HPDE6-E6E7 (cell line): Measurements from ENCODE around the gene PNISR.
"Not testable (repeated sequence)": the region's sequence is repeated elsewhere in the genome, so short reads cannot be mapped to it uniquely, and the experiment has no call there.

Source experiments
- DNase-seq: peaks from one replicate; pipeline ENCODE4 v3.0.0; 2011; ENCODE audit warnings: missing footprints; ENCODE audit errors: extremely low spot score

The PNISR gene

GRCh38 chr6:99424761-99425646 lies at the start of gene PNISR:
Gene PNISR, minus strand, starts transcription at chr6:99425308. Its CDS starts 10,649 bp downstream, at chr6:99414659.
- peak; percentile 86 for DNase-seq

GRCh38 chr6:99473730-99474129 lies 48.6 kb upstream of the PNISR start:
- no peak for DNase-seq

GRCh38 chr6:99471638-99472037 lies 46.5 kb upstream of the PNISR start:
- DNase-seq: no peak

GRCh38 chr6:99467509-99468106 lies 42.5 kb upstream of the PNISR start:
- no peak for DNase-seq

- not testable (repeated sequence) for DNase-seq
Observed at GRCh38 chr6:99459133-99459532, 34.0 kb upstream of the PNISR start.

GRCh38 chr6:99458319-99458718 lies 33.2 kb upstream of the PNISR start:
- DNase-seq: no peak

GRCh38 chr6:99446076-99446475 lies 21.0 kb upstream of the PNISR start:
- DNase-seq: no peak

- DNase-seq: no peak
Observed at GRCh38 chr6:99434702-99435530, 9.8 kb upstream of the PNISR start.

- DNase-seq: no peak
Observed at GRCh38 chr6:99432877-99433276, 7.8 kb upstream of the PNISR start.

GRCh38 chr6:99431901-99432300 lies 6.8 kb upstream of the PNISR start:
- no peak for DNase-seq

- no peak for DNase-seq
Observed at GRCh38 chr6:99427988-99428387, 2.9 kb upstream of the PNISR start.

GRCh38 chr6:99426451-99426757 lies 1.3 kb upstream of the PNISR start:
- no peak for DNase-seq

GRCh38 chr6:99425647-99426450 lies 741 bp upstream of the PNISR start:
- peak; percentile 39 for DNase-seq

- DNase-seq: no peak
Observed at GRCh38 chr6:99424022-99424421, 1.1 kb downstream of the PNISR start.

GRCh38 chr6:99422912-99423311 lies 2.2 kb downstream of the PNISR start:
- DNase-seq: no peak

- DNase-seq: no peak
Observed at GRCh38 chr6:99416892-99417767, 8.0 kb downstream of the PNISR start.

- no peak for DNase-seq
Observed at GRCh38 chr6:99416226-99416625, 8.9 kb downstream of the PNISR start.

GRCh38 chr6:99415446-99415845 lies 9.7 kb downstream of the PNISR start:
- DNase-seq: no peak

- no peak for DNase-seq
Observed at GRCh38 chr6:99412065-99412464, 13.0 kb downstream of the PNISR start.

GRCh38 chr6:99409672-99410071 lies 15.4 kb downstream of the PNISR start:
- no peak for DNase-seq

GRCh38 chr6:99407076-99407475 lies 18.0 kb downstream of the PNISR start:
- DNase-seq: no peak
